SH-SY5Y (cell line): Measurements from ENCODE around the gene SKP1.

Experiments used
- GATA2 ChIP-seq: IDR thresholded peaks from 2 replicates; pipeline ENCODE4 v1.6.1; 2011; ENCODE audit warnings: mild to moderate bottlenecking, low read depth, low read length
- GATA3 ChIP-seq: IDR thresholded peaks from 2 replicates; pipeline ENCODE4 v1.6.1; 2011; ENCODE audit warnings: low read depth, mild to moderate bottlenecking, low read length, moderate library complexity

- no peak for TF ChIP-seq GATA3
- no peak for TF ChIP-seq GATA2
Measured at GRCh38 chr5:134116789-134117761, 59.7 kb downstream of the SKP1 start.
